Right atrium auricular region (tissue), 2 donors: ENCODE results near the gene KRTAP9-2. TPM values are rescaled to one million over a fixed set of nuclear protein-coding genes. Genes with fewer than 3 reads are reported as not detected.
"Not testable (repeated sequence)": the region's sequence is repeated elsewhere in the genome, so short reads cannot be mapped to it uniquely, and the experiment has no call there.

Experiments used
- DNase-seq: peaks from one replicate; pipeline ENCODE4 v3.0.0-alpha.2; 2019; ENCODE audit warnings: low spot score
- H3K27ac ChIP-seq, 2 donors: fragments of 200-600 bp; sonication (generic); 1 replicate in 1 of 2; 2 replicates in 1 of 2; pipeline ENCODE4 v1.5.1; 2016 to 2019
- H3K27me3 ChIP-seq, 2 donors: fragments of 200-600 bp; sonication (generic); one replicate each; pipeline versions ENCODE4 v1.5.1 to v1.6.0; 2017 to 2019
- H3K36me3 ChIP-seq: fragments of 200-600 bp; sonication (generic); one replicate; pipeline ENCODE4 v1.5.1; 2016
- H3K4me1 ChIP-seq, 2 donors: fragments of 200-600 bp; sonication (generic); one replicate each; pipeline versions ENCODE4 v1.5.1 to v1.6.0; 2017 to 2019
- H3K4me3 ChIP-seq, 2 donors: fragments of 200-600 bp; sonication (generic); 1 replicate in 1 of 2; 2 replicates in 1 of 2; pipeline ENCODE4 v1.5.1; 2017 to 2019; ENCODE audit warnings: mild to moderate bottlenecking in 1 of 2, moderate library complexity in 1 of 2
- H3K9me3 ChIP-seq, 2 donors: fragments of 200-600 bp; sonication (generic); one replicate each; pipeline ENCODE4 v1.5.1; 2019
- total RNA-seq, 2 donors: library from RNA; depleted of rRNA; stranded (reverse); fragments of >200 nt; gene quantifications; one replicate each; pipeline ENCODE4 v1.1.0, GENCODE V29; 2016
- TF ChIP-seq, protein P1 (sequence below), 2 donors: fragments of 200-600 bp; sonication (generic); IDR thresholded peaks; one replicate each; pipeline ENCODE4 v1.5.1; 2019; ENCODE audit warnings: antibody characterized with exemption in 2 of 2

Gene KRTAP9-2
- total RNA-seq, 2 donors from 2014 or later: not detected

DNA sequence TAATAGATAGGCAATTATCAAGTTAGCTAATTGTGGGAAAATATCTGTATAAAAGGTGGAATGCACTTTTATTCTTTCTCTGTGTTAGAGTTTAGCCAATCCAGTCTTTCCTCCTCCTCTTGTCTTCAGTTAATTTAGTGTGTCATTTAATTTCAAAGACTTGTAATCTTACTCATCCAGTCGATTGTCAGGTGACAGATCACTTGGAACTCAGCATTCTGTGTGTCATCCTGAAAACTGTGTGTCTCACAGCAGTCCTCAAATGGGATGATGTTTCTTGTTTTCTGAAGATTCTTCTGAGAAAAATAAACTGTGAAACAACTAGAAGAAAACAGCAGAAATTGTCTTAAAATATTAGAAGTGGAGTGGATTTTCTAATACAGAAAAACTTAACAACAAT is 41.4 kb upstream of the KRTAP9-2 start:
- H3K4me3 ChIP-seq: no peak overlapping the region
- no peak overlapping the region for H3K27ac ChIP-seq
- no peaks in the 10 kb centered on the region for H3K4me1 ChIP-seq
- TF ChIP-seq, protein P1, sequence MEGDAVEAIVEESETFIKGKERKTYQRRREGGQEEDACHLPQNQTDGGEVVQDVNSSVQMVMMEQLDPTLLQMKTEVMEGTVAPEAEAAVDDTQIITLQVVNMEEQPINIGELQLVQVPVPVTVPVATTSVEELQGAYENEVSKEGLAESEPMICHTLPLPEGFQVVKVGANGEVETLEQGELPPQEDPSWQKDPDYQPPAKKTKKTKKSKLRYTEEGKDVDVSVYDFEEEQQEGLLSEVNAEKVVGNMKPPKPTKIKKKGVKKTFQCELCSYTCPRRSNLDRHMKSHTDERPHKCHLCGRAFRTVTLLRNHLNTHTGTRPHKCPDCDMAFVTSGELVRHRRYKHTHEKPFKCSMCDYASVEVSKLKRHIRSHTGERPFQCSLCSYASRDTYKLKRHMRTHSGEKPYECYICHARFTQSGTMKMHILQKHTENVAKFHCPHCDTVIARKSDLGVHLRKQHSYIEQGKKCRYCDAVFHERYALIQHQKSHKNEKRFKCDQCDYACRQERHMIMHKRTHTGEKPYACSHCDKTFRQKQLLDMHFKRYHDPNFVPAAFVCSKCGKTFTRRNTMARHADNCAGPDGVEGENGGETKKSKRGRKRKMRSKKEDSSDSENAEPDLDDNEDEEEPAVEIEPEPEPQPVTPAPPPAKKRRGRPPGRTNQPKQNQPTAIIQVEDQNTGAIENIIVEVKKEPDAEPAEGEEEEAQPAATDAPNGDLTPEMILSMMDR (IDR thresholded peaks at IDR 0.05): no peak
- no peaks in the 10 kb centered on the region for H3K9me3 ChIP-seq
- H3K27me3 ChIP-seq: no peaks in the 10 kb centered on the region
- no peaks in the 10 kb centered on the region for H3K36me3 ChIP-seq
- no peak for DNase-seq

DNA sequence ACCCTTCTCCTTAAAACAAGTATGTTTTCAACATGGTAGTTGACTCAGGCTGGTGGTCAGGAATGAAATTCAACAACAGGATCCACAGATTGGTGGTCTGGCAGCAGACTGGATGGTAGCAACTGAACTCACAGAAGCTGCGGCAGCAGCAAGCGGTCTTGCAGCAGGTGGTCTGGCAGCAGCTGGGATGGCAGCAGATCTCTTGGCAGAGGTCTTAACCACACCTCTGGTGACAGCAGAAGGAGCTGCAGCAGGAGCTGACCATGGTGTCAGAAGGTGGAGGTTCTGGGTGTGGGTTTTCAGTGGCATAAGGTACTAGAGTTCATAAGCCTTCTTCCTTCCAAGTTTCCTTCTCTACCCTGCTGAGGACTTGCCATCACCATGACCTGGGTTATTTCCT is 39.6 kb upstream of the KRTAP9-2 start:
- Histone ChIP-seq H3K4me1 (no peaks in the 10 kb centered on the region), H3K4me3 (no peak overlapping the region), H3K27me3 (no peaks in the 10 kb centered on the region), H3K27ac (no peak overlapping the region), H3K9me3 (no peaks in the 10 kb centered on the region), H3K36me3 (no peaks in the 10 kb centered on the region)
- DNase-seq: no peak
- TF ChIP-seq, protein P1 (IDR thresholded peaks at IDR 0.05): no peak

DNA sequence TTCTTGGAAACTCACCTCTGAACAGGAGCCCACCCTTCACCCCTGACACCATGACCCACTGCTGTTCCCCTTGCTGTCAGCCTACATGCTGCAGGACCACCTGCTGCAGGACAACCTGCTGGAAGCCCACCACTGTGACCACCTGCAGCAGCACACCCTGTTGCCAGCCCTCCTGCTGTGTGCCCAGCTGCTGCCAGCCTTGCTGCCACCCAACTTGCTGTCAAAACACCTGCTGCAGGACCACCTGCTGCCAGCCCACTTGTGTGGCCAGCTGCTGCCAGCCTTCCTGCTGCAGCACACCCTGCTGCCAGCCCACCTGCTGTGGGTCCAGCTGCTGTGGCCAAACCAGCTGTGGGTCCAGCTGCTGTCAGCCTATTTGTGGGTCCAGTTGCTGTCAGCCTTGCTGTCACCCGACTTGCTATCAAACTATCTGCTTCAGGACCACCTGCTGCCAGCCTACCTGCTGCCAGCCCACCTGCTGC is 36.6 kb upstream of the KRTAP9-2 start, which contains the start of gene KRTAP9-1:
Gene KRTAP9-1 (plus strand): TSS at position 51 of the 482 bp plus-strand sequence. CDS start 0 bp downstream, at position 51.
- not testable (repeated sequence) for H3K27ac ChIP-seq, H3K4me3 ChIP-seq, H3K9me3 ChIP-seq, H3K4me1 ChIP-seq, H3K27me3 ChIP-seq, H3K36me3 ChIP-seq, DNase-seq

DNA sequence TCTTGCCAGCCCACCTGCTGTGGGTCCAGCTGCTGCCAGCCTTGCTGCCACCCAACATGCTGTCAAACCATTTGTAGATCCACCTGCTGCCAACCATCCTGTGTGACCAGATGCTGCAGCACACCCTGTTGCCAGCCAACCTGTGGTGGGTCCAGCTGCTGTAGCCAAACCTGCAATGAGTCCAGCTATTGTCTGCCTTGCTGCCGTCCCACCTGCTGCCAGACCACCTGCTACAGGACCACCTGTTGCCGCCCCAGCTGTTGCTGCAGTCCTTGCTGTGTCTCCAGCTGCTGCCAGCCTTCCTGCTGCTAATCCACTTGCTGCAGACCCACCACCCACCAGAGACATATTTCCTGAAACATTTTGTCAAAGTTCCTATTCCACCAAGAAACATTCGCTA is 36.1 kb upstream of the KRTAP9-2 start:
- DNase-seq: no peak
- H3K4me3 ChIP-seq: no peak overlapping the region
- no peaks in the 10 kb centered on the region for H3K27me3 ChIP-seq
- no peak overlapping the region for H3K27ac ChIP-seq
- peaks cover 0 to 4% of the 10 kb centered on the region in 2 donors for H3K9me3 ChIP-seq
- TF ChIP-seq, protein P1 (IDR thresholded peaks at IDR 0.05): no peak
- no peaks in the 10 kb centered on the region for H3K36me3 ChIP-seq
- no peaks in the 10 kb centered on the region for H3K4me1 ChIP-seq

DNA sequence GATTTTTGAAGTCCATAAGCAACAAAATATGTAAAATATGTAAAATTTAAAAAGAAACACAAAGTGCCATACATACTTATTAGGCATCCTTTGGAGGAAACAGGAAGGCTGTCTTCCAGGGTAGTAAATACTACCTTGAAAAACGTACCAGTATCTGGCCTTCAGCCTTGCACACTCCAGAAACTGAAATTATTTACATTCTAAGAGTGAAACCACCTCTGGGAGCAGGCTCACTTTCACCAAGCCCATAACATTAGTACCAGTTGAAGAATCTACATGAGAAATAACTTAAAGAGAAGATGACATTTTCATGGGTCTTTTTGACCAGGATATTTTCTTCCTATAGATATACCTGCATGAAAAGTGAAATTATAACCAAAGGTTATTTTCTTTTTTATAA is 30.4 kb upstream of the KRTAP9-2 start:
- Histone ChIP-seq H3K4me1 (no peaks in the 10 kb centered on the region), H3K36me3 (no peaks in the 10 kb centered on the region), H3K27me3 (no peaks in the 10 kb centered on the region), H3K4me3 (no peak overlapping the region), H3K9me3 (peaks cover 0 to 11% of the 10 kb centered on the region in 2 donors), H3K27ac (no peak overlapping the region)
- TF ChIP-seq, protein P1 (IDR thresholded peaks at IDR 0.05): no peak
- no peak for DNase-seq

DNA sequence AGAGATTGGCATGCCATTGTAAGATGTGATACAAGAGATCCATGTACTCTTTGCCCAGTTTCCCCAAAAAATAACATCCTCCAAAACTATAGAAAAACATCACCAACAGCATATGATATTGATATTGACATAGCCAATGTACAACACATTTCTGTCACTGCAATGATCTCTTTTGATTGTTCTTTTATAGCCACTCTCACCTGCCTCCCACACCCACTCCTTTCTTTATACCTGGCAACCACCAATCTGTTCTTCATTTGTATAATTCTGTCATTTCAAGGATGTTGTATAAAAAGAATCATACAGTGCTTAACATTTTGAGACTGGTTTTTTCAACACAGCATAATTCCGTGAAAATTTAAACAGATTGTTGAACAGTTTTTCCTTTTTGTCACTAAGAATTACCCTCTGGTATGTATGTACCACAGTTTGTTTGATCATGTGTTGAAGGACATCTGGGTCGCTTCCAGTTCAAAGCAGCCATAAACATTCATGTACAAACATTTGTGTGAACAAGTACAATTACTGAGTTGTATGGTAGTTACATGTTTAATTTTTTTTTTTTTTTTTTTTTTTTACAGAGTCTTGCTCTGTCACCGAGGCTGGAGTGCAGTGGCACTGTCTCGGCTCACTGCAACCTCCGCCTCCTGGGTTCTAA is 26.9 kb upstream of the KRTAP9-2 start:
- DNase-seq: no peak
- no peak overlapping the region for H3K4me3 ChIP-seq
- no peaks in the 10 kb centered on the region for H3K4me1 ChIP-seq
- H3K27ac ChIP-seq: no peak overlapping the region
- TF ChIP-seq, protein P1 (IDR thresholded peaks at IDR 0.05): no peak
- no peaks in the 10 kb centered on the region for H3K27me3 ChIP-seq
- H3K9me3 ChIP-seq: peaks cover 0 to 7% of the 10 kb centered on the region in 2 donors
- no peaks in the 10 kb centered on the region for H3K36me3 ChIP-seq
